Measurements from ENCODE around the gene WFDC10A. TPM values are rescaled to one million over a fixed set of nuclear protein-coding genes. Genes with fewer than 3 reads are reported as not detected.
"Not testable (repeated sequence)": the region's sequence is repeated elsewhere in the genome, so short reads cannot be mapped to it uniquely, and the experiment has no call there.

Gene WFDC10A
- not detected for total RNA-seq

- no peaks in the 10 kb centered on the region for H3K9me3 ChIP-seq (ENCODE audit: low read depth, low read length)
Observed at GRCh38 chr20:45629496-45630100, at the start of gene WFDC10A. Gene WFDC10A, plus strand, starts transcription at chr20:45629739. Its CDS starts 75 bp downstream, at chr20:45629814.

GRCh38 chr20:45581702-45582101 is 47.8 kb upstream of the WFDC10A start:
- Histone ChIP-seq H3K27me3 (ENCODE audit: insufficient read depth, low read length) (peaks cover 3% of the 10 kb centered on the region), H3K9me3 (ENCODE audit: low read depth, low read length) (no peaks in the 10 kb centered on the region), H3K4me1 (ENCODE audit: insufficient read depth, low read length) (no peaks in the 10 kb centered on the region), H3K4me3 (ENCODE audit: low read length) (no peak overlapping the region)

More at GRCh38 chr20:45629496-45630100, at the start of gene WFDC10A:
- no peaks in the 10 kb centered on the region for H3K4me1 ChIP-seq (ENCODE audit: insufficient read depth, low read length)
- H3K4me3 ChIP-seq (ENCODE audit: low read length): no peak within 1 kb of the TSS
- H3K27me3 ChIP-seq (ENCODE audit: insufficient read depth, low read length): no peaks in the 10 kb centered on the region

- no peaks in the 10 kb centered on the region for H3K9me3 ChIP-seq (ENCODE audit: low read depth, low read length)
- no peak overlapping the region for H3K4me3 ChIP-seq (ENCODE audit: low read length)
- no peaks in the 10 kb centered on the region for H3K4me1 ChIP-seq (ENCODE audit: insufficient read depth, low read length)
- H3K27me3 ChIP-seq (ENCODE audit: insufficient read depth, low read length): peaks cover 3% of the 10 kb centered on the region
Observed at GRCh38 chr20:45583502-45583901, 46.0 kb upstream of the WFDC10A start.

GRCh38 chr20:45584294-45584693 is 45.2 kb upstream of the WFDC10A start:
- not testable (repeated sequence) for H3K9me3 ChIP-seq (ENCODE audit: low read depth, low read length); H3K4me1 ChIP-seq (ENCODE audit: insufficient read depth, low read length); H3K4me3 ChIP-seq (ENCODE audit: low read length); H3K27me3 ChIP-seq (ENCODE audit: insufficient read depth, low read length)

GRCh38 chr20:45585986-45586385 is 43.6 kb upstream of the WFDC10A start:
- not testable (repeated sequence) for H3K4me3 ChIP-seq (ENCODE audit: low read length); H3K9me3 ChIP-seq (ENCODE audit: low read depth, low read length); H3K27me3 ChIP-seq (ENCODE audit: insufficient read depth, low read length); H3K4me1 ChIP-seq (ENCODE audit: insufficient read depth, low read length)

DNA sequence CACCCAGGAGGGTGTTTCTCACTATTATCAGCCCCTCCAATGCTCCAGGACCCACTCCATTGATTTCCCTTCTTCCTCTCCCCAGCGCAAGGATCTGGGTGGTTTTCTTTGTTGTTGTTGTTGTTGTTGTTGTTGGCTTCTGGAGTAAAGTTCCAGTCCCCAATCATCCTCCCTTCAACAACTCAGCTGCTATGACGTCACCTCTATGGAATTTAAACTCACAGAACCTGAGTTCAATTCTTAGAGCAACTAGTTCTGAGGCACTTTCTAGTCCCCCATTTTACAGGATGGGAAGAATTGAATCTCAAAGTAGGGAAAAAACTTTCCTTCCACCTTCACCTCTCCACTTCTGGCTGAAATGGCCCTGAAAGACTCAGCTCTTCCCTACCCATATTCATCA is 40.7 kb upstream of the WFDC10A start:
- H3K4me3 ChIP-seq (ENCODE audit: low read length): no peak overlapping the region
- H3K4me1 ChIP-seq (ENCODE audit: insufficient read depth, low read length): no peaks in the 10 kb centered on the region
- H3K27me3 ChIP-seq (ENCODE audit: insufficient read depth, low read length): no peaks in the 10 kb centered on the region
- H3K9me3 ChIP-seq (ENCODE audit: low read depth, low read length): no peaks in the 10 kb centered on the region

- no peaks in the 10 kb centered on the region for H3K4me1 ChIP-seq (ENCODE audit: insufficient read depth, low read length)
- no peaks in the 10 kb centered on the region for H3K27me3 ChIP-seq (ENCODE audit: insufficient read depth, low read length)
- no peaks in the 10 kb centered on the region for H3K9me3 ChIP-seq (ENCODE audit: low read depth, low read length)
- H3K4me3 ChIP-seq (ENCODE audit: low read length): no peak overlapping the region
Observed at GRCh38 chr20:45589725-45590124, 39.8 kb upstream of the WFDC10A start.

GRCh38 chr20:45592574-45593189 is 36.9 kb upstream of the WFDC10A start:
- H3K4me3 ChIP-seq (ENCODE audit: low read length): no peak overlapping the region
- H3K9me3 ChIP-seq (ENCODE audit: low read depth, low read length): no peaks in the 10 kb centered on the region
- no peaks in the 10 kb centered on the region for H3K4me1 ChIP-seq (ENCODE audit: insufficient read depth, low read length)
- no peaks in the 10 kb centered on the region for H3K27me3 ChIP-seq (ENCODE audit: insufficient read depth, low read length)

DNA sequence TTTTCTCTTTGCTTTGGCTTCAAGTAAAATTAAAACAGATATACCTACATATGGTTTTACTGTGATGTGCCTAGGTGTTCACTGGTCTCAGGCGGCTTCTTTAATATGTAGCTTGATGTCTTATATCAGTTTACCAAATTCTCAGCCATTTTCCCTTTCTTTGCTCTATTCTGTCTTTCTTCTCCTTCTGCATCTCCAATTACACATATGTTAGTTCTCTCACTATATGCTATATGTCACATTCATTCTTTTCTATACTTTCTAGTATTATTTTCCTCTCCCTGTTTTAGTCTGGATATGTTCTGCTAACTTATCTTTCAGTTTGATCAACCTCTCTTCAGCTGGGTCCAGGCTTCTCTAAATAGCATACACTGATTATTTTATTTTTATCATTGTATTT is 36.0 kb upstream of the WFDC10A start:
- H3K4me3 ChIP-seq (ENCODE audit: low read length): no peak overlapping the region
- H3K9me3 ChIP-seq (ENCODE audit: low read depth, low read length): no peaks in the 10 kb centered on the region
- H3K4me1 ChIP-seq (ENCODE audit: insufficient read depth, low read length): no peaks in the 10 kb centered on the region
- peaks cover 5% of the 10 kb centered on the region for H3K27me3 ChIP-seq (ENCODE audit: insufficient read depth, low read length)

GRCh38 chr20:45595235-45595634 is 34.3 kb upstream of the WFDC10A start:
- Histone ChIP-seq H3K4me3 (ENCODE audit: low read length) (no peak overlapping the region), H3K9me3 (ENCODE audit: low read depth, low read length) (no peaks in the 10 kb centered on the region), H3K27me3 (ENCODE audit: insufficient read depth, low read length) (peaks cover 5% of the 10 kb centered on the region), H3K4me1 (ENCODE audit: insufficient read depth, low read length) (no peaks in the 10 kb centered on the region)

- no peaks in the 10 kb centered on the region for H3K4me1 ChIP-seq (ENCODE audit: insufficient read depth, low read length)
- H3K27me3 ChIP-seq (ENCODE audit: insufficient read depth, low read length): peaks cover 2% of the 10 kb centered on the region
- H3K4me3 ChIP-seq (ENCODE audit: low read length): no peak overlapping the region
- H3K9me3 ChIP-seq (ENCODE audit: low read depth, low read length): peaks cover 4% of the 10 kb centered on the region
Observed at GRCh38 chr20:45607810-45608209, 21.7 kb upstream of the WFDC10A start.

DNA sequence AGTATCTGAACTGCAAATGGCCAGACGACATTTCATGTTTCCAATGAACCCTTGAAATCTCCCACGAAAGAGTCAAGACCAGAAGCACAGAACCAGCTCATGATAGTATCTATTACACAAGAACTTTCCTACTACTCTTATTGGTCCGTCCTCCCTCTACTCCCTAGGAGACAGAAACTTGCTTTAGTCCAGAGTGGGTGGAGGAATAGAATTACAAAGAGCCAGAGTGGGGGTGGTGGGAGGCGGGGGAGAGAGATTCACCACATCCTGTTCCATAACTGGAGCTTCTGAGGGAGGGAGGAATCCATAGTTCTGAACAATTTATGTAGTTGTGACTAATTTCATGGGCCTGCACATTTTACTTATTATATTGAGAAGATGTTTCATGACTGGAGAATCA is 18.5 kb upstream of the WFDC10A start:
- H3K4me3 ChIP-seq (ENCODE audit: low read length): no peak overlapping the region
- H3K4me1 ChIP-seq (ENCODE audit: insufficient read depth, low read length): no peaks in the 10 kb centered on the region
- H3K27me3 ChIP-seq (ENCODE audit: insufficient read depth, low read length): peaks cover 4% of the 10 kb centered on the region
- H3K9me3 ChIP-seq (ENCODE audit: low read depth, low read length): no peaks in the 10 kb centered on the region

DNA sequence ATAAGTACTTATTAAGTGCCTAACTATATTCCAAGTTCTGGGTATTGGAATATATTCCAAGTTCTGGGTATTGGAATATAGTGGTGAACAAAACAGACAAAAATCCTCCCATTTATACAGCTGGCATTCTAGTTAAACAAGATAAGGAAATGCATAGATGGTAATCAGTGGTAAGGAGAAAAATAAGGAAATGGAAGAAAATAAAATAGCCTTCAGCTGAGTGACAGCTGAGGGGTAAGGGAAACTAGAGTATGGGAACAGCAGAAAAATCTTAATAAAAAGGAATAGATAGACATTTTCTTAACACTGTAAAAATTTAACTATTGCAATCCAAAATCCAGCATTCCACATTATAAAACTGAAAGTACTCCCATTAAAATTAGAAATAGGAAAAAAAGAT is 17.2 kb upstream of the WFDC10A start:
- no peaks in the 10 kb centered on the region for H3K9me3 ChIP-seq (ENCODE audit: low read depth, low read length)
- H3K27me3 ChIP-seq (ENCODE audit: insufficient read depth, low read length): peaks cover 4% of the 10 kb centered on the region
- no peaks in the 10 kb centered on the region for H3K4me1 ChIP-seq (ENCODE audit: insufficient read depth, low read length)
- H3K4me3 ChIP-seq (ENCODE audit: low read length): no peak overlapping the region

DNA sequence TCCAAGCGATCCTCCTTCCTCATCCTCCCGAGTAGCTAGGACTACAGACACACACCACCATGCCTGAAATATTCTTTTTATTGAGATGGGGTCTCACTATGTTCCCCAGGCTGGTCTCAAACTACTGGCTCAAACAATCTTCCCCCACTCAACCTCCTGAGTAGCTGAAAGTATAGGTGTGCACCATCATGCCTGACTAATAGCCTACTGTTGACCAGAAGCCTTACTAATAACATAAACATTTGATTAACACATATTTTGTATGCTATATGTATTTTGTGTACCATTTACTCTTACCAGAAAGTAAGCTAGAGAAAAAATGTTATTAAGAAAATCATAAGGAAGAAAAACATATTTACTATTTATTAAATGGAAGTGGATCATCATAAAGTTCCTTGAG is 11.9 kb upstream of the WFDC10A start:
- Histone ChIP-seq H3K9me3 (ENCODE audit: low read depth, low read length) (no peaks in the 10 kb centered on the region), H3K4me1 (ENCODE audit: insufficient read depth, low read length) (no peaks in the 10 kb centered on the region), H3K27me3 (ENCODE audit: insufficient read depth, low read length) (peaks cover 4% of the 10 kb centered on the region), H3K4me3 (ENCODE audit: low read length) (no peak overlapping the region)

GRCh38 chr20:45621593-45621992 is 7.9 kb upstream of the WFDC10A start:
- Histone ChIP-seq H3K4me1 (ENCODE audit: insufficient read depth, low read length) (no peaks in the 10 kb centered on the region), H3K9me3 (ENCODE audit: low read depth, low read length) (no peaks in the 10 kb centered on the region), H3K27me3 (ENCODE audit: insufficient read depth, low read length) (no peaks in the 10 kb centered on the region), H3K4me3 (ENCODE audit: low read length) (no peak overlapping the region)

- no peak overlapping the region for H3K4me3 ChIP-seq (ENCODE audit: low read length)
- H3K9me3 ChIP-seq (ENCODE audit: low read depth, low read length): no peaks in the 10 kb centered on the region
- H3K4me1 ChIP-seq (ENCODE audit: insufficient read depth, low read length): no peaks in the 10 kb centered on the region
- H3K27me3 ChIP-seq (ENCODE audit: insufficient read depth, low read length): no peaks in the 10 kb centered on the region
Observed at GRCh38 chr20:45626540-45626939, 3.0 kb upstream of the WFDC10A start.

All from mononuclear cell (primary cell).